T-helper 9 cell (primary cell): Measurements from ENCODE around the gene RTP4.

ENCODE experiments used
- DNase-seq: peaks from one replicate; pipeline ENCODE4 v3.0.0-alpha.2; 2020
- total RNA-seq, 2 donors: gene quantifications; one replicate each; lab custom pipeline; 2026; lab: John Stamatoyannopoulos, UW

Gene RTP4
- 1.2 to 7.5 reads per million in 2 donors for total RNA-seq

DNA sequence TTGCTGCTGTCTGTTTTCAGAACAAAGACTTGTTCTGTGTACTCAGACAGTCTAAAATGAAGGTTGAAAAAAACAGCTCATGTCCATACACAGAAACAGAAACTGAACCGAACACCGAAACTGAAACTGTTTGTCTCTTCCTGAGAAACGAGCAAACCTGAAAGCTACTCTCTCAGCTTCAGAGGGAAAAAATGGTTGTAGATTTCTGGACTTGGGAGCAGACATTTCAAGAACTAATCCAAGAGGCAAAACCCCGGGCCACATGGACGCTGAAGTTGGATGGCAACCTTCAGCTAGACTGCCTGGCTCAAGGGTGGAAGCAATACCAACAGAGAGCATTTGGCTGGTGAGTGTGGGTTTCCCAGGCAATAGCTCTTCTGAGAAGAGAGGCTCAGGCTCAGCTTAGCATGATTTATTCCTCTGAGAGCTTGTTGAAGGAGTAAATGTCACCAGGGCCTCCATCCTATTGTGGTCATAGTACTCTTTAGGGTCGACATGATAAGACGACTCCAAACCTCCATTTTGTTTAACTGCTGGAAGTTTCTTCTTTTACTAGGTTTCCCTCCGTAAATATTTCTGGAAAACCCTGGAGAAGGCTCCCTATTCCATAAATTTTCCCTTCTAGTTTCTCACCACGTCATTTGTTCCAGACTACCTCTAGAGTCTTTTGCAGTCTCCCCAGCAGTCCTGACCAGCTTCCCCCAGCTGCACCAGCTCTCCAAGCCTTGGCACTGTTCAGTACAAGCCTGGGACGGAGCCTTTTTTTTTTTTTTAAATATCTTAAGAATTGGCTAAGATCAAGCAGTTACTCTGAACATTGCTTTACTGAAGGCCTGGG, at the start of gene RTP4:
TSS of gene RTP4 (plus strand) at position 135 of the 838 bp plus-strand sequence. CDS start at position 192, 57 bp downstream.
- no peak for DNase-seq

GRCh38 chr3:187318819-187319616, 49.2 kb upstream of the RTP4 start:
- DNase-seq = peak; percentile 10

DNA sequence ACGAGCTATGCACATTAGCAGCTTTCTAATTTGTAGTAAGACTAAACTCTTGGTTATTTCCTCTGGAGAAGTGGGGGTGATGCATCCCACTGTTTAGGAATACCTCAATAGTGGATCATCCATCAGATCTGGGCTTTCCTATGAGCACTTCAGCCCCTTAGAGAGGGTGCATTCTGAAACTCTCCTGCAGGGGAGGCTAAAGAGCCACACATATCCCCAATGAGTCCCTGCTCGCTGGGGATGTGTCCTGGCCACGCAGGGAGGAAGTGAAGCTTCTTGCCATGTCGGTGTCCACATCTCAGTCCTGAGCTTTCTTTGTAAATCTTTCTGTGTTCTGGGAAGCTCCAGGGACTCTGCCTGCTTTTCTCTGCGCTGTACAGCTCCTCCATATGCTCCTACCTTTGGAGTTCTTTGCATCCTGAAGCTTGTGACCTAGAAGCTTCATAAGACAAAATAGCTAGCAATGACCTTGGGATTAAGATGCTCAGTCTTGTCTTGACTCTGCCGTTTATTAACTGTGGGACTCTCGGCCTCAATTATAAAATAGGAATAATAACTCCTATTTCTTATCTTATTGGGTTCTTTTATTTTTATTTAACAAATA, 48.4 kb upstream of the RTP4 start:
- peak; percentile 28 for DNase-seq

- no peak for DNase-seq
Observed at GRCh38 chr3:187321766-187322165, 46.4 kb upstream of the RTP4 start.

- no peak for DNase-seq
Observed at GRCh38 chr3:187322291-187322690, 45.9 kb upstream of the RTP4 start.

GRCh38 chr3:187323091-187323490, 45.1 kb upstream of the RTP4 start:
- DNase-seq = no peak

GRCh38 chr3:187325632-187326031, 42.6 kb upstream of the RTP4 start:
- DNase-seq = no peak

DNA sequence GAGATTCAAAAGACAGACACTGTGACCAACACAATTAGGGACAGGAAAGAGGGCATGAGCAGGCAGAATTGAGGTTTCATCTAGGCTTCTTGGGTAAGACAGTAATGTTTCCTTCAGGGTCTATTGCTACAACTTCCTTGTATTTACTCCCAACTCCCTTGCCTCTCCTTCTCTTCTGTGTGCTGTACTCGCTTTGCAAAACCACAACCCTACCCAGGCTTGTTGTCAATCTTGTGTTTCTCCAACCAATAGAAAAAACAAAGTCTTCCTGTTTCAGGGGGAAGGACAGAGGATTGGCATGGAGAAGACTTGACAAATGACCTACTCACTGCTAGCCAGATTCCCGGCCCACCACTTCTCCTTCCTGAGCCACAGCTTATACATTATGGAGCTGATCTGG, 40.3 kb upstream of the RTP4 start:
- DNase-seq = no peak

- no peak for DNase-seq
Observed at GRCh38 chr3:187328691-187329090, 39.5 kb upstream of the RTP4 start.

DNA sequence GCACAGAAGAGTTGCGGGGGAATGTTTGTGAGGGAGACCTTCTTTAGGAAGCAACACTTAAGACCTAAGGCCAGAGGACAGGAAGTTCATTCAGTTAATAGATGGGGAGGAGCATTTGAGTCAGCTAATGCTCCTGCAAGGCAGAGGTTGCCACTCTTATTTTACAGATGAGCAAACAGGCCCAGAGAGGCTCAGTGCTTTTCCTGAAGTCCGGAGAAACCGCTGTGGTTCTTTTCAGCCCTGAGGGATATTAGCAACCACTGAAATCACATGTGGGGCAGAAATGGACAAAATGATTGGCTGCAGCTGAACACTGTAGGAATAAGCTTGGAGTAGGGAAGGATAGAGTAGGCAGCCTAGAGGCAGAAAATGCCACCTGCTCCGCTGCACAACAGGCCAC, 33.3 kb upstream of the RTP4 start:
- no peak for DNase-seq

DNA sequence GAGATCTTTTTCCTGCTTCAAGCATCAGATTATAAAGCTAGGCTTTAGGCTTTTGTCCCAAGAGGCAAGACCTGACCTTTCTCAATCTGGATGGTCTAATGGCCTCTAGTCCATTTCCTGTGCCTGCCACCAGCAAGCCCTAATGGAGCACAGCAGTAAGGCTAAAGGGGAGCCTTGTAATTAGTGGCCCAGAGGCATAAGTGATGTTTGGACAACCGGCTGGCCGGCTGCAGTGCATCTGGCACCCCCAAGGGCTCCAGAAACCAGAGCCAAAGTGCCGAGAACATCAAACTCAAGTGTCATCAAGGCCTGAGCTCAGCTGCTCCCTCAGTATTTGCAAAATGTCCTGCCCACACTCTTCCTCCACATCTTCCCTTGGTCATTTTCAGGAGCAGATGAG, 31.9 kb upstream of the RTP4 start:
- no peak for DNase-seq

GRCh38 chr3:187340578-187340977, 27.6 kb upstream of the RTP4 start:
- DNase-seq = no peak

- no peak for DNase-seq
Observed at GRCh38 chr3:187342255-187342654, 25.9 kb upstream of the RTP4 start.

GRCh38 chr3:187343670-187344069, 24.5 kb upstream of the RTP4 start:
- no peak for DNase-seq

GRCh38 chr3:187352581-187353575, 15.3 kb upstream of the RTP4 start:
- no peak for DNase-seq

DNA sequence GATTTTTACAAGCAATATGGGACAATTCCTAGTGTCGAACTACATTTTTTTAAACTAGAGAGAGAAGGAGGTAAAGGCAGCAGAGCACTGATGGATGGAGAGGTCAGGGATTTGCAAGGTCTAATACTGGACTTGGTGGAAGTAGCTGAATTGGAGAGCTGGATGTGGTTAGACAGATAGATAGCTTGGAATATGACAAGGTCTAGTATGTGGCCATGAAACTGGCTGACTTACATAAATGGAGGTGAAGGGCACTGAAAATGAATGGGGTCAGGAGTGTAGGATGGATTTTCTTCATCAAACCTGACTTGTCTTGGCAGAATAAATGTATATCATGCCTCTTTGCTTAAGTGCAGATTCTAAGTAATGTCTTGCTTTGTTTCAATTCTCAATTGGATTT, 10.1 kb upstream of the RTP4 start:
- no peak for DNase-seq

GRCh38 chr3:187359798-187360486, 8.2 kb upstream of the RTP4 start:
- no peak for DNase-seq

DNA sequence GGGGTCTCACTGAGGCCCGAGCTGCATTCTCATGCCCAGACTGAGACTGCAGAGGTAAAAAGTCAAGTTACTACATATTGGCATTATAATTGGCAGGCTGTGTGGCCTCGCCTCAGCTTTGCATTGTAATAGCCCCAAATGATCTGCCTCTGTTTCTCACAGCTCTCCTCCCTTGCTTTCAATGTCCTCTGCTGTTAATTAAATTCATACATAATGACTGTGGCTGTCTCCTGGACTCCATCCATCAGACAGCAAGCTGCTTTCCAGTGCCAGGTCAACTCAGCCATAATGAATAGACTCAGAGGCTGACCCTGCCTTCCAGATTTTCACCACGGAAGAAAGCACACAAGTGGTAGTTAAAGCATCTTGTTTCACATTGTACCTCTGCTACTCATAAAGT, 7.6 kb upstream of the RTP4 start:
- DNase-seq = no peak

DNA sequence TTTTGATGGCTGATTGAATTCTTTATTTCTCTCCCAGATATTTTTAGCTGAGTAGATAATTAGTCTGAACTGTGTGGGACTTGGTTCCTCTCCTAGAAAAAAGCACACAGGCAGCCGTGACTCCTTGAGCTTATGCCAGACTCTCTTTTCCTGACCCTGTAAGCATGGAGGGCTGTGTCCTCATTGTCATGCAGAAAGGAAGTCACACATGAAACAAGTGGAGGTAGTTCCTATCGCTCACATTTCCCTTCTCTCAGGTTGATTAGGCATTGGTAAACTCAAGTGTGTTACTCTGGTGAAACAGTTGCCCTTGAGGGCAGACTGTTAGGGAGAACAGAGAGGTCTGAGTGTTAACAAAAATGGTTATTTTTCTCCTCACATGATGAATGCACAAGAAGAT, 6.3 kb upstream of the RTP4 start:
- DNase-seq = no peak

- no peak for DNase-seq
Observed at GRCh38 chr3:187367561-187368103, 553 bp upstream of the RTP4 start.

- DNase-seq = no peak
Observed at GRCh38 chr3:187369089-187369447, 883 bp downstream of the RTP4 start.
